ENCODE measurements around the gene SSB.

SSB gene

GRCh38 chr2:169824373-169825333, 26.0 kb downstream of the SSB start, which contains the start of gene METTL5:
METTL5 (minus strand) TSS chr2:169824905; CDS start chr2:169824597, 308 bp downstream.
- TF ChIP-seq CTCF (conservative IDR thresholded peaks at IDR 0.05) (peak; percentile 99), ZFX (IDR thresholded peaks at IDR 0.05) (peak; percentile 89)
- H3K27ac ChIP-seq: peak within 1 kb of the TSS; percentile 74

GRCh38 chr2:169827272-169828140, 28.8 kb downstream of the SSB start, which contains the start of gene UBR3:
UBR3 (plus strand) TSS chr2:169827454; CDS start chr2:169827508, 54 bp downstream.
- TF ChIP-seq ZFX (IDR thresholded peaks at IDR 0.05): peak; percentile 98
- peak; percentile 17; the same call in 1 of the 2 replicates for TF ChIP-seq CTCF (conservative IDR thresholded peaks at IDR 0.05)
- H3K27ac ChIP-seq: peak within 1 kb of the TSS; percentile 87

GRCh38 chr2:169828141-169828811, 29.6 kb downstream of the SSB start:
- TF ChIP-seq ZFX (IDR thresholded peaks at IDR 0.05) (no peak), CTCF (conservative IDR thresholded peaks at IDR 0.05) (no peak)
- peak overlapping the region; percentile 87 for H3K27ac ChIP-seq

- TF ChIP-seq ZFX (IDR thresholded peaks at IDR 0.05) (no peak), CTCF (conservative IDR thresholded peaks at IDR 0.05) (no peak)
These were observed 35.7 kb downstream of the SSB start for GRCh38 chr2:169834401-169834800.

GRCh38 chr2:169838743-169839489, 40.2 kb downstream of the SSB start:
- TF ChIP-seq CTCF (conservative IDR thresholded peaks at IDR 0.05): no peak
- no peak for TF ChIP-seq ZFX (IDR thresholded peaks at IDR 0.05)
- H3K27ac ChIP-seq: no peak overlapping the region

More at GRCh38 chr2:169834401-169834800, 35.7 kb downstream of the SSB start:
- no peak overlapping the region for H3K27ac ChIP-seq

- TF ChIP-seq ZFX (IDR thresholded peaks at IDR 0.05) (no peak), CTCF (conservative IDR thresholded peaks at IDR 0.05) (no peak)
- H3K27ac ChIP-seq: no peak overlapping the region
These were observed 41.5 kb downstream of the SSB start for GRCh38 chr2:169839954-169840746.
